HEK293 (cell line): ENCODE data around the gene CAP1.

Experiments used
- CTCF ChIA-PET: fragments of 350-600 bp; formaldehyde crosslinking; extraction: SDS; loops from one replicate; lab custom pipeline; 2021; ENCODE audit warnings: antibody characterized with exemption; lab: Yijun Ruan, JAX
- POLR2A ChIA-PET: fragments of 300-600 bp; formaldehyde crosslinking; extraction: SDS; loops from one replicate; lab custom pipeline; 2020; ENCODE audit warnings: antibody characterized with exemption, inconsistent platforms; lab: Yijun Ruan, JAX
- H3K27ac ChIP-seq: fragments of 200-500 bp; sonication (Bioruptor generic); 2 replicates; pipeline ENCODE4 v1.5.1; 2014; ENCODE audit warnings: low read depth, low read length, control low read depth, inconsistent platforms; ENCODE audit errors: extremely low read depth
- H3K36me3 ChIP-seq, 2 experiments: fragments of 200-500 bp in 1 of 2; sonication (Bioruptor generic) in 1 of 2; 1 replicate in 1 of 2; 2 replicates in 1 of 2; pipeline ENCODE4 v1.5.1; 2014 to 2017; ENCODE audit warnings: inconsistent platforms in 2 of 2, low read length in 2 of 2; ENCODE audit not compliant: control insufficient read depth in 2 of 2, insufficient read depth in 1 of 2
- H3K4me1 ChIP-seq: fragments of 200-500 bp; sonication (Bioruptor generic); 2 replicates; pipeline ENCODE4 v1.5.1; 2014; ENCODE audit warnings: mild to moderate bottlenecking, low read length, inconsistent platforms; ENCODE audit not compliant: control insufficient read depth, insufficient read depth
- H3K4me3 ChIP-seq: 2 replicates; pipeline ENCODE4 v1.5.1; 2011; ENCODE audit warnings: low read depth, mild to moderate bottlenecking, control low read depth, low read length, moderate library complexity
- H3K9me3 ChIP-seq: fragments of 200-500 bp; sonication (Bioruptor generic); 2 replicates; pipeline ENCODE4 v1.5.1; 2014; ENCODE audit warnings: low read depth, low read length, inconsistent platforms; ENCODE audit not compliant: control insufficient read depth, insufficient read depth
- INSM2 ChIP-seq: fragments of 450-650 bp; formaldehyde crosslinking; IDR thresholded peaks from 2 replicates; pipeline ENCODE4 v1.5.1; 2016; ENCODE audit warnings: missing biosample characterization, missing genetic modification characterization
- MEIS1 ChIP-seq: sonication (generic); formaldehyde crosslinking; IDR thresholded peaks from 2 replicates; pipeline ENCODE4 v1.8.1; 2022; ENCODE audit warnings: missing genetic modification reagents, mild to moderate bottlenecking, borderline replicate concordance
- SCRT1 ChIP-seq: fragments of 450-650 bp; formaldehyde crosslinking; IDR thresholded peaks from 2 replicates; pipeline ENCODE4 v1.5.1; 2016; ENCODE audit warnings: missing biosample characterization, missing genetic modification characterization, borderline replicate concordance
- SCRT2 ChIP-seq: fragments of 450-650 bp; formaldehyde crosslinking; IDR thresholded peaks from 2 replicates; pipeline ENCODE4 v1.5.1; 2016; ENCODE audit warnings: missing biosample characterization, missing genetic modification characterization
- ZBTB20 ChIP-seq: fragments of 450-650 bp; formaldehyde crosslinking; IDR thresholded peaks from 2 replicates; pipeline ENCODE4 v1.5.1; 2016; ENCODE audit warnings: missing biosample characterization, missing genetic modification characterization
- ZFHX2 ChIP-seq: fragments of 450-650 bp; formaldehyde crosslinking; conservative IDR thresholded peaks from 2 replicates; pipeline ENCODE4 v1.5.1; 2016; ENCODE audit warnings: missing biosample characterization, missing genetic modification characterization
- ZFP37 ChIP-seq: fragments of 450-650 bp; formaldehyde crosslinking; IDR thresholded peaks from 2 replicates; pipeline ENCODE4 v1.5.1; 2016; ENCODE audit warnings: missing biosample characterization, missing genetic modification characterization
- ZIC2 ChIP-seq: fragments of 450-650 bp; formaldehyde crosslinking; IDR thresholded peaks from 2 replicates; pipeline ENCODE4 v1.5.1; 2016; ENCODE audit warnings: missing biosample characterization, missing genetic modification characterization
- ZNF140 ChIP-seq: fragments of 450-650 bp; formaldehyde crosslinking; IDR thresholded peaks from 2 replicates; pipeline ENCODE4 v1.5.1; 2016; ENCODE audit warnings: missing biosample characterization, missing genetic modification characterization
- ZNF175 ChIP-seq: fragments of 450-650 bp; formaldehyde crosslinking; IDR thresholded peaks from 2 replicates; pipeline ENCODE4 v1.5.1; 2016; ENCODE audit warnings: missing biosample characterization, missing genetic modification characterization
- ZNF202 ChIP-seq: fragments of 450-650 bp; formaldehyde crosslinking; IDR thresholded peaks from 2 replicates; pipeline ENCODE4 v1.5.1; 2016; ENCODE audit warnings: missing biosample characterization, missing genetic modification characterization, borderline replicate concordance
- ZNF473 ChIP-seq: fragments of 450-650 bp; formaldehyde crosslinking; IDR thresholded peaks from 2 replicates; pipeline ENCODE4 v1.5.1; 2017; ENCODE audit warnings: missing biosample characterization, missing genetic modification characterization
- ZNF510 ChIP-seq: fragments of 450-650 bp; formaldehyde crosslinking; IDR thresholded peaks from 2 replicates; pipeline ENCODE4 v1.5.1; 2018; ENCODE audit warnings: mild to moderate bottlenecking, missing genetic modification characterization, missing biosample characterization; ENCODE audit not compliant: insufficient replicate concordance
- ZNF518A ChIP-seq: fragments of 450-650 bp; formaldehyde crosslinking; conservative IDR thresholded peaks from 2 replicates; pipeline ENCODE4 v1.5.1; 2016; ENCODE audit warnings: low read depth, missing biosample characterization, missing genetic modification characterization
- ZNF585B ChIP-seq: fragments of 450-650 bp; formaldehyde crosslinking; IDR thresholded peaks from 2 replicates; pipeline ENCODE4 v1.5.1; 2016; ENCODE audit warnings: missing biosample characterization, missing genetic modification characterization
- ZNF600 ChIP-seq: fragments of 450-650 bp; formaldehyde crosslinking; IDR thresholded peaks from 2 replicates; pipeline ENCODE4 v1.5.1; 2016; ENCODE audit warnings: missing biosample characterization, missing genetic modification characterization
- ZNF677 ChIP-seq: fragments of 450-650 bp; IDR thresholded peaks from 2 replicates; pipeline ENCODE4 v1.5.0; 2018; ENCODE audit warnings: missing biosample characterization, mild to moderate bottlenecking, missing genetic modification characterization, moderate library complexity
- ZNF707 ChIP-seq: fragments of 450-650 bp; formaldehyde crosslinking; IDR thresholded peaks from 2 replicates; pipeline ENCODE4 v1.5.1; 2016; ENCODE audit warnings: missing biosample characterization, missing genetic modification characterization
- ZNF837 ChIP-seq: fragments of 450-650 bp; formaldehyde crosslinking; IDR thresholded peaks from 2 replicates; pipeline ENCODE4 v1.5.1; 2016; ENCODE audit warnings: missing biosample characterization, missing genetic modification characterization
- TF ChIP-seq, protein P1 (sequence below): fragments of 450-650 bp; formaldehyde crosslinking; IDR thresholded peaks from 2 replicates; pipeline ENCODE4 v1.5.1; 2017; ENCODE audit warnings: missing biosample characterization, missing genetic modification characterization
- TF ChIP-seq, protein P2 (sequence below): fragments of 450-650 bp; formaldehyde crosslinking; IDR thresholded peaks from 2 replicates; pipeline ENCODE4 v1.5.1; 2016; ENCODE audit warnings: missing biosample characterization, missing genetic modification characterization

Gene CAP1

DNA sequence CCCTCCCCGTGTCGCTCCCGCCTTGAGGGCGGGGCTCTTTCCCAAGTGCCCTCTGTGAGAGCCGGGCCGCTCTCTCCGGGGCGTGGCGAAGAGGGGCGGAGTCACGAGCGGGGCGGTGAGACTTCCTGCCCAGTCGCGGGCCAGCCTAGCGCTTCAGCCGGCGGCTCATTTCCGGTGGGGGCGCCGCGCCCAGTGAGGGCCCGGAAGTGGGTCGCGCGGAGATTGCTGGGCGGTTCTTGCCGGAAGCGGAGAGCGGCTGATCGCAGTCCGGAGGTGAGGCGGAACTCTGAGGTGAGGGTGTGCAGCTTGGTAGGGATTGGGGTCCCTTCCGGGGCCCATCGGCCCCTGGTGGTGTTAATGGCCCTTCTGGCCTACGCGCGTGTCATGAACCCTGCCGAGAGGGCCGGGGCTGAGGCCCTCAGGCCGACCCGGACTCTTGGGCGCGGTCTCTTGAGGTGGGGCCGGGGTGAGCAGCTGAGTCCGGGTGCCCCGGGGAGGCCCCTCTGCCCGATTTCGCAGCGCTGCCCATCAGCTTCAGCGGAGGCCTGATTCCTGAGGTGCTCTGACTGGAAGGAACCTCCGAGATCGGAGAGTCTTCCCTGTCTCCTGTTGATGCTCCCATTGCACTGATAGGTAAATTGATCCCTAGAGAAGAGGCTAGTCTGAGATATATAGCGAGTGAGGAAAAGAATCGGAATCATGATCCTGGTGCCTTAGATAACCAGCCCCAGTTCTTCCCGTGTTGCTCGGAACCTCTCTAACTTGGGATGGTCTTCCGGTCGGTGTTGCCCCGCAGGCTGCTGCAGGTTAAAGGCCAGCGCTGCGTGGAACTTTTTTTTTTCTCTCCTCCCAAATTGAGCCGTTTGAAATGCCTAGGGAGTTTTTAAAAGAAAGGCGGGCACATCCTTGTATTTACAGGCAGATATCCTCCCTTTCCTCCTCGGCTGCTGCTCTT is at the start of gene CAP1 (continued):
- TF ChIP-seq ZNF707 (tag by site-specific recombination) = no peak

DNA sequence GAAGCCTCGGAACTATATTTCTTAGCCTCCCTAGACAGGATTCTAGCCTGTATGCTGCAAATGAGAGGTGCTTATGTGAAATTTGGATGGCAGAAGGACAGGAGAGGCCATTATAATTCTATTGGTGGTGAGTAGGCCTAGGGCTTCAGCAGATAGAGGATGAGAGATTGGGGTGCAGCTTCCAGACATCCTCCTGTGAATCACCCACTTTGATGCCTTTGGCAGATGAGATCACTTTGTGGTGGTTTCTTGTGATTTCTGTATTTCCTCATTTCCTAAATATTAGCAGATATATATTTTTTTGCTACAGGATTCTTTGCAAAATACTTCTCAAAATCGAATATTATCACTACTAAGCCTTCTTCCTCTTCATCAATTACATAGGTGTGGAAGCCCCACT is 48.3 kb upstream of the CAP1 start:
- H3K9me3 ChIP-seq = no peaks in the 10 kb centered on the region
- no peak overlapping the region for H3K4me3 ChIP-seq
- ChIA-PET POLR2A (no interaction called here), CTCF (interaction anchor here (1.1 to 1.4 kb wide), 2 partner anchors 41 to 72 kb away, joined by 3 read pairs; no protein-coding TSS in a partner anchor)
- no peak overlapping the region for H3K27ac ChIP-seq
- TF ChIP-seq ZFP37 (no peak), ZNF510 (tag by site-specific recombination) (no peak), ZBTB20 (tag by site-specific recombination) (no peak), ZNF140 (no peak), ZNF600 (tag by site-specific recombination) (no peak), ZNF202 (no peak), ZNF585B (tag by site-specific recombination) (no peak), MEIS1 (CRISPR knock-in tag) (no peak), INSM2 (no peak), ZNF175 (no peak), ZFHX2 (tag by site-specific recombination) (no peak), ZIC2 (tag by site-specific recombination) (no peak), ZNF837 (tag by site-specific recombination) (no peak)
- TF ChIP-seq, protein P1, sequence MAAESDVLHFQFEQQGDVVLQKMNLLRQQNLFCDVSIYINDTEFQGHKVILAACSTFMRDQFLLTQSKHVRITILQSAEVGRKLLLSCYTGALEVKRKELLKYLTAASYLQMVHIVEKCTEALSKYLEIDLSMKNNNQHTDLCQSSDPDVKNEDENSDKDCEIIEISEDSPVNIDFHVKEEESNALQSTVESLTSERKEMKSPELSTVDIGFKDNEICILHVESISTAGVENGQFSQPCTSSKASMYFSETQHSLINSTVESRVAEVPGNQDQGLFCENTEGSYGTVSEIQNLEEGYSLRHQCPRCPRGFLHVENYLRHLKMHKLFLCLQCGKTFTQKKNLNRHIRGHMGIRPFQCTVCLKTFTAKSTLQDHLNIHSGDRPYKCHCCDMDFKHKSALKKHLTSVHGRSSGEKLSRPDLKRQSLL (tag by site-specific recombination) = no peak
- TF ChIP-seq, all 188 proteins: peak for 0
- H3K4me1 ChIP-seq = no peaks in the 10 kb centered on the region
- H3K36me3 ChIP-seq = no peaks in the 10 kb centered on the region

- ChIA-PET POLR2A (no interaction called here), CTCF (no interaction called here)
- Histone ChIP-seq H3K27ac (no peak overlapping the region), H3K36me3 (no peaks in the 10 kb centered on the region), H3K4me3 (no peak overlapping the region), H3K9me3 (no peaks in the 10 kb centered on the region), H3K4me1 (no peaks in the 10 kb centered on the region)
- TF ChIP-seq SCRT2 (tag by site-specific recombination) (peak; percentile 92), ZNF140 (no peak), SCRT1 (peak; percentile 83)
- TF ChIP-seq, all 188 proteins: peak for 2
Observed at GRCh38 chr1:39992888-39993287, 47.6 kb upstream of the CAP1 start.

GRCh38 chr1:39995973-39996393 is 44.5 kb upstream of the CAP1 start:
- ChIA-PET POLR2A (interaction anchor here (1.1 kb wide), 1 partner anchor 257 kb away, joined by 3 read pairs; the partner anchor contains the start of gene PPIE), CTCF (interaction anchor here (0.6 kb wide), 1 partner anchor 21 kb away, joined by 4 read pairs; no protein-coding TSS in a partner anchor)
- no peaks in the 10 kb centered on the region for H3K9me3 ChIP-seq
- H3K36me3 ChIP-seq = no peaks in the 10 kb centered on the region
- no peak overlapping the region for H3K4me3 ChIP-seq
- H3K27ac ChIP-seq = no peak overlapping the region
- no peaks in the 10 kb centered on the region for H3K4me1 ChIP-seq
- TF ChIP-seq ZFP37 (no peak), ZNF518A (tag by site-specific recombination) (no peak), ZNF677 (tag by site-specific recombination) (no peak), ZNF473 (tag by site-specific recombination) (no peak)
- TF ChIP-seq, protein P2, sequence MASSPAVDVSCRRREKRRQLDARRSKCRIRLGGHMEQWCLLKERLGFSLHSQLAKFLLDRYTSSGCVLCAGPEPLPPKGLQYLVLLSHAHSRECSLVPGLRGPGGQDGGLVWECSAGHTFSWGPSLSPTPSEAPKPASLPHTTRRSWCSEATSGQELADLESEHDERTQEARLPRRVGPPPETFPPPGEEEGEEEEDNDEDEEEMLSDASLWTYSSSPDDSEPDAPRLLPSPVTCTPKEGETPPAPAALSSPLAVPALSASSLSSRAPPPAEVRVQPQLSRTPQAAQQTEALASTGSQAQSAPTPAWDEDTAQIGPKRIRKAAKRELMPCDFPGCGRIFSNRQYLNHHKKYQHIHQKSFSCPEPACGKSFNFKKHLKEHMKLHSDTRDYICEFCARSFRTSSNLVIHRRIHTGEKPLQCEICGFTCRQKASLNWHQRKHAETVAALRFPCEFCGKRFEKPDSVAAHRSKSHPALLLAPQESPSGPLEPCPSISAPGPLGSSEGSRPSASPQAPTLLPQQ = no peak
